Fibroblast of the aortic adventitia (primary cell): Measurements from ENCODE around the gene HRH2. TPM values are rescaled to one million over a fixed set of nuclear protein-coding genes. Genes with fewer than 3 reads are reported as not detected.
"Not testable (repeated sequence)": the region's sequence is repeated elsewhere in the genome, so short reads cannot be mapped to it uniquely, and the experiment has no call there.

ENCODE experiments used
- DNase-seq: peaks from one replicate; pipeline ENCODE4 v3.0.0-alpha.2; 2010; ENCODE audit warnings: low read depth
- H3K4me3 ChIP-seq: 2 replicates; pipeline ENCODE4 v1.5.1; 2011; ENCODE audit warnings: low read depth, mild to moderate bottlenecking, control low read depth, low read length, moderate library complexity
- total RNA-seq: library from RNA; depleted of rRNA; stranded (reverse); fragments of >200 nt; gene quantifications from 2 replicates; pipeline ENCODE4 v1.2.3, GENCODE V29; 2012; ENCODE audit warnings: low replicate concordance
- TF ChIP-seq, protein P1 (sequence below): IDR thresholded peaks from 2 replicates; pipeline ENCODE4 v1.5.1; 2011; ENCODE audit warnings: mild to moderate bottlenecking, low read length, control low read depth, inconsistent platforms; ENCODE audit not compliant: insufficient read depth

Gene HRH2
- total RNA-seq, 1 donor, result under 0.01 TPM

DNA sequence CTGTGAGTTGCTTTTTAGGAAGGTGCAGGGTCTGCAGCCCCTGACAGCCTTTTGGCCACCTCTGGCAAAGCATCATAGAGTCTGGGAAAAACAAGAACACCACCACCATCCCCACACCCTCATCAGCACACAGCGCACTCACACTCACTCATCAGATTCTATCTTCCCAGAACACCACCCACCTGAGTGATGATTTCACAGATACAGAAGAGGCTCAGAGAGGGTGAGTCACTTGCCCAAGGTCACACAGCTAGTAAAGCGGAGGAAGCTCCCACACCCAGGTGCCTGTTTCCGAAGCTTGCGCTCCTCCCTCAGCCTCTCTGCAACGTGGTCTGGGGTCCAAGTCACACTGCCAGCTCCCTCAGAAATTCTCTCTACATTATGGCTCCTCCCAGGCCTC, 41.8 kb upstream of the HRH2 start:
- TF ChIP-seq, protein P1, sequence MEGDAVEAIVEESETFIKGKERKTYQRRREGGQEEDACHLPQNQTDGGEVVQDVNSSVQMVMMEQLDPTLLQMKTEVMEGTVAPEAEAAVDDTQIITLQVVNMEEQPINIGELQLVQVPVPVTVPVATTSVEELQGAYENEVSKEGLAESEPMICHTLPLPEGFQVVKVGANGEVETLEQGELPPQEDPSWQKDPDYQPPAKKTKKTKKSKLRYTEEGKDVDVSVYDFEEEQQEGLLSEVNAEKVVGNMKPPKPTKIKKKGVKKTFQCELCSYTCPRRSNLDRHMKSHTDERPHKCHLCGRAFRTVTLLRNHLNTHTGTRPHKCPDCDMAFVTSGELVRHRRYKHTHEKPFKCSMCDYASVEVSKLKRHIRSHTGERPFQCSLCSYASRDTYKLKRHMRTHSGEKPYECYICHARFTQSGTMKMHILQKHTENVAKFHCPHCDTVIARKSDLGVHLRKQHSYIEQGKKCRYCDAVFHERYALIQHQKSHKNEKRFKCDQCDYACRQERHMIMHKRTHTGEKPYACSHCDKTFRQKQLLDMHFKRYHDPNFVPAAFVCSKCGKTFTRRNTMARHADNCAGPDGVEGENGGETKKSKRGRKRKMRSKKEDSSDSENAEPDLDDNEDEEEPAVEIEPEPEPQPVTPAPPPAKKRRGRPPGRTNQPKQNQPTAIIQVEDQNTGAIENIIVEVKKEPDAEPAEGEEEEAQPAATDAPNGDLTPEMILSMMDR, result no peak
- no peak for DNase-seq

DNA sequence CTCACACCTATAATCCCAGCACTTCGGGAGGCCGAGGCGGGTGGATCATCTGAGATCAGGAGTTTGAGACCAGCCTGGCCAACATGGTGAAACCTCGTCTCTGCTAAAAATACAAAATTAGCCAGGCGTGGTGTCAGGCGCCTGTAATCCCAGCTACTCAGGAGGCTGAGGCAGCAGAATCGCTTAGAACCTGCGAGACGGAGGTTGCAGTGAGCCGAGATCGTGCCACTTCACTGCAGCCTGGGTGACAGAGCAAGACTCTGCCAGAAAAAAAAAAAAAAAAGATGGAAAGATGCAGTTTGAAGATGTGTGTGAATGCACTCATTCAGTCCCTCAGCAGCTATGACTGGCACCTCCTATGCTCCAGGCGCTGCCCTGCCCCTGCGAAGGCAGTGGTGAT, 41.3 kb upstream of the HRH2 start:
- not testable (repeated sequence) for H3K4me3 ChIP-seq, DNase-seq

More for the DNA sequence above, 41.8 kb upstream of the HRH2 start:
- H3K4me3 ChIP-seq, result no peak overlapping the region

DNA sequence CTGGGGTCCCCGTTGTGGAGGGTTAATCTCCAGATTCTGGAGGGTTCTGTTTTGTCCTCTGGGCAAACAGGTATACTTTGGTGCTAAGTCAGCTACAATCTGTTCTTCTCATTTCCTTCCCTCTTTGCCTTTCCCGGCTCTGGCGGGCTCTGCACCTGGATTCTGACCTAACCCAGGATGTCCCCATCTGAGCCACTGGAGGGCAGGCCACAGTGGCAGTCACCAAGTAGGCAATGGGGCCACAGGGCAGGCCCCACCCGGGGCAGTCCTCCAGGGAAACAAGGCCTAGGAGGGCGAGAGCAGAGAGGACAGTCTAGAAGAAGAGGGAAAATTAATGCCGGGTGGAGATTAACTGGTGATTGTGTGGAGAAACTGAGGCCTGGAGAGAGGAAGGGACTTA, 40.4 kb upstream of the HRH2 start:
- TF ChIP-seq, protein P1, result no peak
- no peak for DNase-seq
- H3K4me3 ChIP-seq, result no peak overlapping the region

DNA sequence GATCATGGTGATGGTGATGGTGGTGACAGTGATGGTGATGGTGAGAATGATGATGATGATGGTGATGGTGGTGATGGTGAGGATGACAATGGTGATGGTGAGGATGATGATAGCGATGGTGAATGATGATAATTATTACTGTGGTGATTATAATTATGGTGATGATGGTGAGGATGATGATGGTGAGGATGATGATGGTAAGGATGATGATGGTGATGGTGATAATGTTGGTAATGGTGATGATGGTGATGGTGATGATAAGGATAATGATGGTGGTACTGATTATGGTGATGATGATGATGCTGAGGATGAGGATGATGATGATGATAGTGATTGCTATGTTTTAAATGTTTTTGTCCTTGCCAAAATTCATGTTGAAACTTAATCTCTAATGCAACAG, 37.3 kb upstream of the HRH2 start:
- DNase-seq, result no peak
- no peak overlapping the region for H3K4me3 ChIP-seq
- TF ChIP-seq, protein P1, result no peak

DNA sequence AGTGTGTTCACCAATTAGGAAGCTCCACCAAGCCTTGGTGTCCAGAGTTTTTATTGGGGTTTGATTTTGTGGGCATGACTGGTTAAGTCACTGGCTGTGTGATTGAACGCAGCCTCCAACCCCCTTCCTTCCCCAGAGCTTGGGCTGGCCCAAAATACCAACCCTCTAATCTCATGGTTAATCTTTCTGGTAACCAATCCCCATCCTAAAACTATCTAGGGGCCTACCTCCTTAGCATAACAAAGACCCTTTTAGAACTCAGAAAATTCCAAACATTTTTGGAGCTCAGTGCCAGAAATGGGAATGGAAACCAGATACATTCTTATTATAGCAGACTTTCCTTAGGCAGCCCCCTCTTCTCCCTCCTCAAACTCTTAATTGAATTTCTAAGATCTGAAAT, 35.9 kb upstream of the HRH2 start:
- H3K4me3 ChIP-seq, result no peak overlapping the region
- TF ChIP-seq, protein P1, result no peak
- DNase-seq, result no peak

DNA sequence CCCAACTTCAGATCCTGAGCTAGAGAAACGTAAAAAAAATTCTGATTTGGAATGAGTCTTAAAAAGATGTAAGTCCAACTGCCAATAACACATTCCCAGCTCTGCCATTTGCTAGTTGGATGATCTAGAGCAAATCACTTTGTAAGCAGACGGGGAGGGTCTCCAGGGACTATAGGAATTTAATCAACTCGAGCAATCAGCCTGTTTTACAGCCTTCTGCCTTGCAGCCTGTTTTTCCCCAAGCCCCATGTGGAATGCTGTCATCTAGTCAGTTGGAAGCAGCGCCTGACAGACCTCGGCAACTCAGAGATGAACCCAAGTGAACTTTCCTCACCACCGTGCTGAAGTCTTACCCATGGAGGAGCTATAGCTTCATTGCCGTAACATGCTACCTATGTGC, 34.8 kb upstream of the HRH2 start:
- TF ChIP-seq, protein P1, result no peak
- no peak overlapping the region for H3K4me3 ChIP-seq
- no peak for DNase-seq

DNA sequence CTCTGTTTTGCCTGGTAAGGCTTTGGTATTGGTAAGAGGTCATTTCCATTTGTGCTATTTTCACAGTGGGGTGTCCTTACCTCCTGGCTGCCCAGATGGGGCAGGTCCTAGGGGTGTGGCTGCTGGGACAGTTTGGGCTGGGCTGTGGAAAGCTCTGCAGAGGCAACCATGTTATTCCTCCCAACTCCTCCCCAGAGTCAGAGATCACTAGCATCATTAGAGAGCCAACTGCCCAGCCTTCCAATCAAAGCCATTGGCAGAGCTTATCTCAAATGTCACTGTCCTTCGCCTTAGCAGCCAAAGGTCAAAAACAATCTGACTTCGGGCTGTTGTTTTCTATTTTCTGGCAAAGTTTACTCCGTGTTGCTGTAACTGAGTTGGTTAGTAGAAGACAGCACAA, 33.6 kb upstream of the HRH2 start:
- TF ChIP-seq, protein P1, result no peak
- no peak for DNase-seq
- H3K4me3 ChIP-seq, result no peak overlapping the region
